GM06990 (cell line): ENCODE measurements around the gene TTC36.

Experiments
- DNase-seq: peaks from one replicate; pipeline ENCODE4 v3.0.0-alpha.2; 2011; ENCODE audit not compliant: insufficient read length; ENCODE audit errors: extremely low read depth
- H3K27me3 ChIP-seq: replicated peaks from 2 replicates; pipeline ENCODE4 v1.6.0; 2011; ENCODE audit warnings: low read length; ENCODE audit not compliant: control insufficient read depth, insufficient read depth
- H3K36me3 ChIP-seq: 2 replicates; pipeline ENCODE4 v1.5.1; 2011; ENCODE audit warnings: low read length; ENCODE audit not compliant: control insufficient read depth, insufficient read depth
- H3K4me3 ChIP-seq: replicated peaks from 2 replicates; pipeline ENCODE4 v1.5.1; 2011; ENCODE audit warnings: low read depth, mild to moderate bottlenecking, control low read depth, low read length
- CTCF ChIP-seq: IDR thresholded peaks from 2 replicates; pipeline ENCODE4 v1.5.1; 2011; ENCODE audit warnings: low read length, control low read depth, mild to moderate bottlenecking, inconsistent platforms; ENCODE audit not compliant: insufficient read depth, poor library complexity, severe bottlenecking

Gene TTC36

GRCh38 chr11:118533769-118534729 lies 6.8 kb downstream of the TTC36 start:
- Histone ChIP-seq H3K36me3 (no peaks in the 10 kb centered on the region), H3K4me3 (no peak overlapping the region), H3K27me3 (no peaks in the 10 kb centered on the region)
- DNase-seq = no peak
- TF ChIP-seq CTCF = no peak

- Histone ChIP-seq H3K36me3 (no peaks in the 10 kb centered on the region), H3K27me3 (no peaks in the 10 kb centered on the region), H3K4me3 (no peak overlapping the region)
- no peak for DNase-seq
- TF ChIP-seq CTCF = no peak
These were observed 8.0 kb downstream of the TTC36 start for GRCh38 chr11:118535261-118535660.

- DNase-seq = no peak
- TF ChIP-seq CTCF = no peak
- Histone ChIP-seq H3K36me3 (no peaks in the 10 kb centered on the region), H3K4me3 (no peak overlapping the region), H3K27me3 (no peaks in the 10 kb centered on the region)
These were observed 9.5 kb downstream of the TTC36 start for GRCh38 chr11:118536726-118537125.

GRCh38 chr11:118537409-118537980 lies 10.2 kb downstream of the TTC36 start:
- TF ChIP-seq CTCF = no peak
- no peak for DNase-seq
- Histone ChIP-seq H3K36me3 (no peaks in the 10 kb centered on the region), H3K27me3 (no peaks in the 10 kb centered on the region), H3K4me3 (no peak overlapping the region)

- no peak for DNase-seq
- Histone ChIP-seq H3K4me3 (no peak overlapping the region), H3K36me3 (no peaks in the 10 kb centered on the region), H3K27me3 (no peaks in the 10 kb centered on the region)
- no peak for TF ChIP-seq CTCF
These were observed 16.9 kb downstream of the TTC36 start for GRCh38 chr11:118544010-118544646.
